ENCODE data around the gene EDEM2. TPM values are rescaled to one million over a fixed set of nuclear protein-coding genes. Genes with fewer than 3 reads are reported as not detected.
"Not testable (repeated sequence)": the region's sequence is repeated elsewhere in the genome, so short reads cannot be mapped to it uniquely, and the experiment has no call there.

Gene EDEM2, protein sequence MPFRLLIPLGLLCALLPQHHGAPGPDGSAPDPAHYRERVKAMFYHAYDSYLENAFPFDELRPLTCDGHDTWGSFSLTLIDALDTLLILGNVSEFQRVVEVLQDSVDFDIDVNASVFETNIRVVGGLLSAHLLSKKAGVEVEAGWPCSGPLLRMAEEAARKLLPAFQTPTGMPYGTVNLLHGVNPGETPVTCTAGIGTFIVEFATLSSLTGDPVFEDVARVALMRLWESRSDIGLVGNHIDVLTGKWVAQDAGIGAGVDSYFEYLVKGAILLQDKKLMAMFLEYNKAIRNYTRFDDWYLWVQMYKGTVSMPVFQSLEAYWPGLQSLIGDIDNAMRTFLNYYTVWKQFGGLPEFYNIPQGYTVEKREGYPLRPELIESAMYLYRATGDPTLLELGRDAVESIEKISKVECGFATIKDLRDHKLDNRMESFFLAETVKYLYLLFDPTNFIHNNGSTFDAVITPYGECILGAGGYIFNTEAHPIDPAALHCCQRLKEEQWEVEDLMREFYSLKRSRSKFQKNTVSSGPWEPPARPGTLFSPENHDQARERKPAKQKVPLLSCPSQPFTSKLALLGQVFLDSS
- total RNA-seq (2014; rRNA removed; shearing (Covaris generic); ENCODE audit: low replicate concordance), result 24.9 and 28.5 TPM in 2 replicates

DNA sequence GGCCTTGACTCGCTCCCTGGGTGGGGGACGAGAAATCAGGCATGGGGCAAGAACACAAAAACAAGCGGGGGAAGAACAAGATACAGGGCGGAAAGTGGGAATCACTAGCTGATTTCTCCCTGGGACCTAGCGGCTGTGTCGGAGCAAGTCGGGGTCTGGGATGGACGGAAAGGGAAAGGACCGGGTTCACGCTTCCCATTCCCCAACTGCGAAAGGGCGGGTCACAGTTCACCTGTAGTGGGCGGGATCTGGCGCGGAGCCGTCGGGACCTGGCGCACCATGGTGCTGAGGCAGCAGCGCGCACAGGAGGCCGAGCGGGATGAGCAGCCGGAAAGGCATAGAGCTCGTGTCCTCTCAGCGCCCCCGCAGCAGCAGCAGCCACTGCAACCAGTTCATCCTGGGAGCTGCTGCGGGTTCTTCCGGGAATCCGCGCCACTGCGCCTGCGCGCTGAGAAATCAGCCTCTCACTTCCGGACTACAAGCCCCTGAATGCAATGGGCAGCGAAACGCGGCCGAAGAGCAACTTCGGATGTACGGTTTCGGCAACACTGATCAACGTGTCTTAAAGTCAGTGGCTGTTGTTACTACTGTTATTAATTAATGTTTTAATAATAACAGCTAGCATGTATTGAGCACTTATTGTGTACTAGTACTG, at the start of gene EDEM2:
EDEM2 (minus strand) TSS at position 417 of the 655 bp plus-strand sequence; CDS start at position 339, 78 bp downstream.
- H3K27me3 ChIP-seq (ENCODE audit: low read length), result no peaks in the 10 kb centered on the region
- no peaks in the 10 kb centered on the region for H4K20me1 ChIP-seq (ENCODE audit: insufficient read depth, low read depth, low read length)
- peaks cover 28% of the 10 kb centered on the region for H3K4me1 ChIP-seq (ENCODE audit: low read length)
- peak within 1 kb of the TSS; percentile 86 for H3K4me2 ChIP-seq (ENCODE audit: low read depth, low read length, poor library complexity, severe bottlenecking)
- 0 out of 2 replicates have a peak within 1 kb of the TSS, but pooled peaks have one; percentile 22 for H3K27ac ChIP-seq (ENCODE audit: low read length)
- peak within 1 kb of the TSS; percentile 85 for H2AFZ ChIP-seq (ENCODE audit: low read length)
- H3K9ac ChIP-seq (ENCODE audit: low read length), result peak within 1 kb of the TSS; percentile 74
- DNase-seq, result peak; percentile 97
- H3K79me2 ChIP-seq (ENCODE audit: low read length), result peaks cover 9% of the 10 kb centered on the region
- 0 out of 2 replicates have a peak, but pooled peaks cover under 1% of the 10 kb centered on the region for H3K36me3 ChIP-seq (ENCODE audit: insufficient read depth, low read length)
- H3K4me3 ChIP-seq (ENCODE audit: low read length), result peak within 1 kb of the TSS; percentile 91
- no peaks in the 10 kb centered on the region for H3K9me2 ChIP-seq (replicated peaks; ENCODE audit: insufficient read depth, low read length)
- H3K9me3 ChIP-seq (ENCODE audit: low read length), result no peaks in the 10 kb centered on the region

DNA sequence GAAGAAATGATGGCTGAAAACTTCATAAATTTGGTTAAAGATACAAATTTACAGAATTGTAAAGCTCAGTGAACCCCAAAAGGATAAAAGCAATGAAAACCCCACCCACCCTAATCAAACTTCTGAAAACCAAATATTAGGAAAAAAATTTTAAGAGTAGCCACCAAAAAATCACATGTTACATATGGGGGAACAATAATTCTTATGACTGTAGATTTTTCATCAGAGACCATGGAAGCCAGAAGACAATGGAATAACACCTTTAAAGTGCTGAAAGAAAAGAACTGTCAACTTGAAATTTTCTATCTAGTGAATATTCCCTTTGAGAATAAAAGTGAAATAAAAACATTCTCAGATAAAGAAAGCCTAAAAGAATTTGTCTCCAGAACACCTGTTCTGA, 49.2 kb upstream of the EDEM2 start:
- H3K27me3 ChIP-seq (ENCODE audit: low read length), result no peaks in the 10 kb centered on the region; the same call in 1 of the 2 replicates

DNA sequence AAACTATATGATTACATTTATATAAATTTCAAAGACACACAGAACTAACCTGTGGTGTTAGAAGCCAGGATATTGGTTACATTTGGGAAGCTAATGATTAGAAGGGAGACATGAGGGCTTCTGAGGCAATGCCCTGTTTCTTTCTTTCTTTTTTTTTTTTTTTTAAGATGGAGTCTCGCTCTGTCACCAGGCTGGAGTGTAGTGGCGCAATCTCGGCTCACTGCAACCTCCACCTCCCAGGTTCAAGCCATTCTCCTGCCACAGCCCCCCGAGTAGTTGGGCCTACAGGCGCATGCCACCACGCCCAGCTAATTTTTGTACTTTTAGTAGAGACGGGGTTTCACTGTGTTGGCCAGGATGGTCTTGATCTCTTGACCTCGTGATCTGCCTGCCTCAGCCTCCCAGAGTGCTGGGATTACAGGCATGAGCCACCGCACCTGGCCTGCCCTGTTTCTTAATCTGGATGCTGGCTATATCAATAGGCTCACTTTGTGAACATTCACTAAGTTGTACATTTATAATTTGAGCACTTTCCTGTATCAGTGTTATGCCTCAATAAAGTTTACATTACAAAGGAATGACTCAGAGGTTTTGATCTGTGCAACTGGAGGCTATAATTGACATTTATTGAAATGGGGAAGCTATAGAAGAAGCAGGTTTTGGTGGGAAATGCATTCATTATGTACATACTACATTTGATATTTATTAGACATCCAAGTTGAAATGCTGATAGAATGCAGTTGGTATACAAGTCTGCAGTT, 46.1 kb upstream of the EDEM2 start:
- not testable (repeated sequence) for H3K4me1 ChIP-seq (ENCODE audit: low read length); H3K9me3 ChIP-seq (ENCODE audit: low read length); H3K27me3 ChIP-seq (ENCODE audit: low read length); H3K27ac ChIP-seq (ENCODE audit: low read length); H3K9ac ChIP-seq (ENCODE audit: low read length); DNase-seq; H2AFZ ChIP-seq (ENCODE audit: low read length); H3K36me3 ChIP-seq (ENCODE audit: insufficient read depth, low read length); H3K9me2 ChIP-seq (replicated peaks; ENCODE audit: insufficient read depth, low read length); H3K4me2 ChIP-seq (ENCODE audit: low read depth, low read length, poor library complexity, severe bottlenecking); H3K79me2 ChIP-seq (ENCODE audit: low read length); H4K20me1 ChIP-seq (ENCODE audit: insufficient read depth, low read depth, low read length); H3K4me3 ChIP-seq (ENCODE audit: low read length)

More for the DNA sequence above, 49.2 kb upstream of the EDEM2 start:
- DNase-seq, result no peak
- H3K4me2 ChIP-seq (ENCODE audit: low read depth, low read length, poor library complexity, severe bottlenecking), result no peak overlapping the region
- no peaks in the 10 kb centered on the region for H3K36me3 ChIP-seq (ENCODE audit: insufficient read depth, low read length)
- no peak overlapping the region for H3K9ac ChIP-seq (ENCODE audit: low read length)
- no peak overlapping the region for H3K27ac ChIP-seq (ENCODE audit: low read length)
- H3K9me3 ChIP-seq (ENCODE audit: low read length), result peaks cover 5% of the 10 kb centered on the region; the same call in 1 of the 2 replicates
- no peak overlapping the region for H3K4me3 ChIP-seq (ENCODE audit: low read length)
- H4K20me1 ChIP-seq (ENCODE audit: insufficient read depth, low read depth, low read length), result no peaks in the 10 kb centered on the region
- H3K4me1 ChIP-seq (ENCODE audit: low read length), result no peaks in the 10 kb centered on the region
- no peaks in the 10 kb centered on the region for H3K79me2 ChIP-seq (ENCODE audit: low read length)
- no peaks in the 10 kb centered on the region for H3K9me2 ChIP-seq (replicated peaks; ENCODE audit: insufficient read depth, low read length)
- H2AFZ ChIP-seq (ENCODE audit: low read length), result no peak overlapping the region

DNA sequence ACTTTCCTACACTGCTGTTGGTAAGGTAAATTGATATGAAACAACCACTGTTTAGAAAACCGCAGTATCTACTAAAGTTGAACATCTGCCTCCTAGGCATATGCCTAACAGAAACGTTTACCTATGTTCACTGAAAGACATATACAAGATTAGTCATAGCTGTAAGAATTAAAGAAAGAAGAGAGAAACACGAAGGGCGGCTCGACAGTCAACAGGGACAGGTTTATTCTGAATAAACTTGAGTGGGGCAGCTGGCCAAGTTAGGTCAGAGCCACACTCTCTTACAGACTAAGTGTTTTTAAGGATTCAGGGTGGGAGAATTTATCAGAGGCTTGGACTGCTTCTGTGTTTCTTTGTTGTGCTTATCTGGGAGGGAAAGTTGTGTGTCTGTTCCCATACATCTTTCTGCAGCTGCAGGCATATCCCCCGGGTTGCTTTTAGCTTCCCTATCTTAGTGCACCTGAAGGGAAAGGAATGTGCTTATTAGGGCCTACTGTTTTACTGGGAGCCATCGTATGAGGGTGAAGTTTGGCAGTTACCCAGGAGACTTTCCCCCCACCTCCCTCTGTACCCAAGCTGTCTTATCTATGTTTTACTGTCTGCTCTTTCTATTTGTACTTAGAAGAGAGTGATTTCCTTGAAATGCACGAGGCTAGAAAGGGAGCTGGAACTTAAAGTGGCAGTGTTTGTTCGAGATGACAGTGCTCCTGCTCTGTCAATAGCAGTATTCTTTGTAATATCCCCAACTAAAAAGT, 45.2 kb upstream of the EDEM2 start:
- Histone ChIP-seq H3K9ac (ENCODE audit: low read length) (no peak overlapping the region), H2AFZ (ENCODE audit: low read length) (no peak overlapping the region), H3K9me3 (ENCODE audit: low read length) (peaks cover 5% of the 10 kb centered on the region; the same call in 1 of the 2 replicates), H3K4me1 (ENCODE audit: low read length) (no peaks in the 10 kb centered on the region), H3K27me3 (ENCODE audit: low read length) (no peaks in the 10 kb centered on the region), H3K4me3 (ENCODE audit: low read length) (no peak overlapping the region), H3K27ac (ENCODE audit: low read length) (no peak overlapping the region), H4K20me1 (ENCODE audit: insufficient read depth, low read depth, low read length) (no peaks in the 10 kb centered on the region), H3K4me2 (ENCODE audit: low read depth, low read length, poor library complexity, severe bottlenecking) (no peak overlapping the region), H3K36me3 (ENCODE audit: insufficient read depth, low read length) (no peaks in the 10 kb centered on the region), H3K79me2 (ENCODE audit: low read length) (no peaks in the 10 kb centered on the region), H3K9me2 (replicated peaks; ENCODE audit: insufficient read depth, low read length) (no peaks in the 10 kb centered on the region)
- DNase-seq, result no peak

DNA sequence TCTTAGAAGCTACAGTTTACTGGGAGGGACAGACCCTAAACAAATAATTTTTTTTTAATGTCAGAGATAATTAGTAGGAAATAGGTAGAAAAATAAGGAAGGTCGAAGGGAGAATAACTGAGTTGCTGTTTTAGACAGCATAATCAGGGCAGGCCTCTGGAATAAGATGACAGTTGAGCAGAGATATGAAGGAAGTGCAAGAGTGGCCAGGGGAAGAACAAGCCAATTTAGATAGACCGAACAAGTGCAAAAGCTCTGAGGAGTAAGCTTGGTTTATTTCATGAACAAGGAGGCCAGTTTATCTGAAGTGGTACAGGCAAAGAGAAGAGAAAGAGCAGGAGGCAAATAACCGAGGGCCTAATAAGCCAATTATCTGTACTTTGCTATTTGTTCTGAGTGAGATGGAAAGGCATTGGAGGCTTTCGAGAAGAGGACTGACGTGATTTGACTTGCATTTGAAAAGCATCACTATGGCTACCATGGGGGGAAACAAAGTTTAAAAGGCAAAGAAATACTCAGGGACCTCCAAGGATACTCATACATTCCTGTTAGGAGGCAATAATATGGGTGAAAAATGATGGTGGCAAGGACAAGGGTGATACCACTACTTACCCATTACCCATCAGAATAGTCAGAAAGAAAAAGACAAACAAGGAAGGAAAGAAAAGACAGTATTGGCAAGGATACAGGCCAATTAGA, 44.4 kb upstream of the EDEM2 start:
- Histone ChIP-seq H3K9me2 (replicated peaks; ENCODE audit: insufficient read depth, low read length) (no peaks in the 10 kb centered on the region), H3K79me2 (ENCODE audit: low read length) (no peaks in the 10 kb centered on the region), H3K4me3 (ENCODE audit: low read length) (no peak overlapping the region), H3K4me1 (ENCODE audit: low read length) (no peaks in the 10 kb centered on the region), H3K27ac (ENCODE audit: low read length) (no peak overlapping the region), H3K9ac (ENCODE audit: low read length) (no peak overlapping the region), H3K36me3 (ENCODE audit: insufficient read depth, low read length) (no peaks in the 10 kb centered on the region), H3K4me2 (ENCODE audit: low read depth, low read length, poor library complexity, severe bottlenecking) (no peak overlapping the region), H4K20me1 (ENCODE audit: insufficient read depth, low read depth, low read length) (no peaks in the 10 kb centered on the region), H3K27me3 (ENCODE audit: low read length) (no peaks in the 10 kb centered on the region), H2AFZ (ENCODE audit: low read length) (no peak overlapping the region), H3K9me3 (ENCODE audit: low read length) (peaks cover 4% of the 10 kb centered on the region; the same call in 1 of the 2 replicates)
- DNase-seq, result no peak

DNA sequence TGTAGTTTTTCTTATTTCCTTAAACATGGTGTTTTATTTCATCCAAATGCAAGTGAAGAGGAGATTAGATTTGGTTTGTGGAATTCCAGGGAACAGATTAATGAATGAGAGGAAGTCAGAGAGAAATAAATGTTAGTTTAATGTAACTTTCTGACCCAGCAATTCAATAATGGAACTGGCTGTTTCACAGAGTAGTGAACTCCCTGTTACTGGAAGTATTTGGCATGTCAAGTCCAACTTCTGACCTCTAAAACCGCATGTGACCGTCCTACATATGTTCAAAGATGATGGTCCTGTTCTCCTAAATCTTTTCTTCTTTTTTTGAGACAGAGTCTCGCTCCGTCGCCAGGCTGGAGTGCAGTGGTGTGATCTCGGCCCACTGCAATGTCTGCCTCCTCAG, 43.4 kb upstream of the EDEM2 start:
- no peak overlapping the region for H3K27ac ChIP-seq (ENCODE audit: low read length)
- H3K36me3 ChIP-seq (ENCODE audit: insufficient read depth, low read length), result no peaks in the 10 kb centered on the region
- no peak overlapping the region for H2AFZ ChIP-seq (ENCODE audit: low read length)
- no peaks in the 10 kb centered on the region for H3K27me3 ChIP-seq (ENCODE audit: low read length)
- H3K4me1 ChIP-seq (ENCODE audit: low read length), result no peaks in the 10 kb centered on the region
- no peak for DNase-seq
- no peak overlapping the region for H3K4me2 ChIP-seq (ENCODE audit: low read depth, low read length, poor library complexity, severe bottlenecking)
- no peak overlapping the region for H3K9ac ChIP-seq (ENCODE audit: low read length)
- H3K9me2 ChIP-seq (replicated peaks; ENCODE audit: insufficient read depth, low read length), result no peaks in the 10 kb centered on the region
- no peaks in the 10 kb centered on the region for H3K9me3 ChIP-seq (ENCODE audit: low read length)
- no peak overlapping the region for H3K4me3 ChIP-seq (ENCODE audit: low read length)
- H4K20me1 ChIP-seq (ENCODE audit: insufficient read depth, low read depth, low read length), result no peaks in the 10 kb centered on the region
- H3K79me2 ChIP-seq (ENCODE audit: low read length), result no peaks in the 10 kb centered on the region

DNA sequence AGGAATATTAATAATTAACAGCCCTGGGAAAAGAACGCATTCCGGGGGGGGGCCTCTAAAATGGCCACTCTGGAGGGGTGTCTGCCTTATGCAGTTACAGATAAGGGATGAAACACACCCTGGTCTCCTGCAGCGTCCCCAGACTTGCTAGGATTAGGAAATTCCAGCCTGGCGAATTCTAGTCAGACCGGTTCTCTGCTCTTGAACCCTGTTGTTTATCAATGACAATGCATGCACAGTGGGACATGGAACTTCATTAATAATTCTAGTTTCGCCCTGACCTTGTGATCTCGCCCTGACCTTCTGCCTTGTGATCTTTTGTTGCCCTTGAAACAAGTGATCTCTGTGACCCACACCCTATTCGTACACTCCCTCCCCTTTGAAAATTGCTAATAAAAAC, 42.1 kb upstream of the EDEM2 start:
- H2AFZ ChIP-seq (ENCODE audit: low read length); H3K4me1 ChIP-seq (ENCODE audit: low read length); H3K4me3 ChIP-seq (ENCODE audit: low read length); H3K9me3 ChIP-seq (ENCODE audit: low read length); H4K20me1 ChIP-seq (ENCODE audit: insufficient read depth, low read depth, low read length); H3K27ac ChIP-seq (ENCODE audit: low read length); H3K79me2 ChIP-seq (ENCODE audit: low read length); H3K27me3 ChIP-seq (ENCODE audit: low read length); H3K36me3 ChIP-seq (ENCODE audit: insufficient read depth, low read length); H3K4me2 ChIP-seq (ENCODE audit: low read depth, low read length, poor library complexity, severe bottlenecking); H3K9me2 ChIP-seq (replicated peaks; ENCODE audit: insufficient read depth, low read length); DNase-seq; H3K9ac ChIP-seq (ENCODE audit: low read length): not testable (repeated sequence)

Measured in Karpas-422 (cell line).